GM21529 (cell line): ENCODE results near the gene OLFM1.
"Not testable (repeated sequence)": the region's sequence is repeated elsewhere in the genome, so short reads cannot be mapped to it uniquely, and the experiment has no call there.

ENCODE experiments used
- ATAC-seq: cut with Tn5 transposase; IDR thresholded peaks from one replicate; pipeline ENCODE4 v1.9.1; 2021; ENCODE audit not compliant: unreplicated experiment

OLFM1 gene

GRCh38 chr9:135056541-135056940 lies 30.9 kb upstream of the OLFM1 start:
- no peak for ATAC-seq

- no peak for ATAC-seq
Observed at GRCh38 chr9:135060461-135061116, 26.9 kb upstream of the OLFM1 start.

GRCh38 chr9:135061441-135061840 lies 26.0 kb upstream of the OLFM1 start:
- no peak for ATAC-seq

- no peak for ATAC-seq
Observed at GRCh38 chr9:135062254-135062653, 25.2 kb upstream of the OLFM1 start.

- not testable (repeated sequence) for ATAC-seq
Observed at GRCh38 chr9:135063466-135063865, 24.0 kb upstream of the OLFM1 start.

GRCh38 chr9:135063888-135064287 lies 23.6 kb upstream of the OLFM1 start:
- ATAC-seq = not testable (repeated sequence)

- no peak for ATAC-seq
Observed at GRCh38 chr9:135065151-135065550, 22.3 kb upstream of the OLFM1 start.

- ATAC-seq = no peak
Observed at GRCh38 chr9:135065804-135066203, 21.7 kb upstream of the OLFM1 start.

GRCh38 chr9:135066291-135066690 lies 21.2 kb upstream of the OLFM1 start:
- ATAC-seq = no peak

- ATAC-seq = no peak
Observed at GRCh38 chr9:135067096-135067710, 20.3 kb upstream of the OLFM1 start.

GRCh38 chr9:135068776-135069415 lies 18.6 kb upstream of the OLFM1 start:
- ATAC-seq = no peak

GRCh38 chr9:135069558-135070197 lies 17.8 kb upstream of the OLFM1 start:
- no peak for ATAC-seq

GRCh38 chr9:135070198-135070951 lies 17.1 kb upstream of the OLFM1 start:
- no peak for ATAC-seq

GRCh38 chr9:135070964-135071735 lies 16.3 kb upstream of the OLFM1 start:
- no peak for ATAC-seq

- ATAC-seq = no peak
Observed at GRCh38 chr9:135073081-135073740, 14.3 kb upstream of the OLFM1 start.

GRCh38 chr9:135073741-135074305 lies 13.6 kb upstream of the OLFM1 start:
- no peak for ATAC-seq

- no peak for ATAC-seq
Observed at GRCh38 chr9:135074354-135075233, 12.9 kb upstream of the OLFM1 start.
